ENCODE data around the gene IRF9. TPM values are rescaled to one million over a fixed set of nuclear protein-coding genes. Genes with fewer than 3 reads are reported as not detected.
A peak's percentile ranks its signal among the peaks of the same experiment; 100 is the strongest.

IRF9 gene
- total and polyA plus RNA-seq, 2 of the 13 experiments (the other 11 are each of a cell fraction or from before 2014, with no cell fraction given) = 14.9 to 49.7 TPM

GRCh38 chr14:24135834-24136683, 25.0 kb upstream of the IRF9 start, which contains the start of gene PSME1 (continued):
- TF ChIP-seq ZNF800 (CRISPR knock-in tag; IDR thresholded peaks at IDR 0.05) (no peak), ZNF607 (CRISPR knock-in tag; IDR thresholded peaks at IDR 0.05; ENCODE audit: borderline replicate concordance) (no peak), ZBTB1 (CRISPR knock-in tag; IDR thresholded peaks at IDR 0.05; ENCODE audit: borderline replicate concordance) (peak; percentile 79; the same call in 1 of the 2 replicates), MBD4 (IDR thresholded peaks at IDR 0.05; ENCODE audit: borderline replicate concordance, low read length) (no peak), HNF4A (CRISPR knock-in tag; IDR thresholded peaks at IDR 0.05) (peak; percentile 74), ZNF136 (CRISPR knock-in tag; IDR thresholded peaks at IDR 0.05; ENCODE audit: low read depth) (peak; percentile 91; the same call in 1 of the 2 replicates), ZNF318 (CRISPR knock-in tag; IDR thresholded peaks at IDR 0.05) (peak; percentile 16; the same call in 1 of the 2 replicates), ZNF280D (CRISPR knock-in tag; IDR thresholded peaks at IDR 0.05) (peak; percentile 47; the same call in 1 of the 2 replicates), ZNF570 (CRISPR knock-in tag; IDR thresholded peaks at IDR 0.05; ENCODE audit: borderline replicate concordance) (no peak), MED8 (CRISPR knock-in tag; IDR thresholded peaks at IDR 0.05; ENCODE audit: insufficient replicate concordance) (peak; percentile 83), ZNF253 (CRISPR knock-in tag; IDR thresholded peaks at IDR 0.05; ENCODE audit: borderline replicate concordance) (0 out of 2 replicates have a peak, but pooled peaks have one; percentile 49), ZNF615 (CRISPR knock-in tag; IDR thresholded peaks at IDR 0.05; ENCODE audit: borderline replicate concordance) (no peak), ZNF543 (CRISPR knock-in tag; IDR thresholded peaks at IDR 0.05) (peak; percentile 82; the same call in 1 of the 2 replicates), RFXAP (CRISPR knock-in tag; IDR thresholded peaks at IDR 0.05; ENCODE audit: borderline replicate concordance) (peak; percentile 83; the same call in 1 of the 2 replicates), KLF11 (CRISPR knock-in tag; IDR thresholded peaks at IDR 0.05) (peak; percentile 58; the same call in 1 of the 2 replicates)

Data from HepG2 (cell line).